A673 (cell line): ENCODE results near the gene TRAF5. TPM values are rescaled to one million over a fixed set of nuclear protein-coding genes. Genes with fewer than 3 reads are reported as not detected.

Experiments
- BruUV-seq: library from RNA; stranded (reverse); fragments of 400-500 nt; replicated peaks from 2 replicates; lab custom pipeline; 2021; lab: Mats Ljungman, UMichigan
- CTCF ChIA-PET: fragments of 300-600 bp; sonication (Branson Sonifier 250); formaldehyde crosslinking; loops from one replicate; lab custom pipeline; 2022; ENCODE audit warnings: antibody characterized with exemption; lab: Charles Lee
- POLR2A ChIA-PET: fragments of 300-600 bp; sonication (Branson Sonifier 250); formaldehyde crosslinking; loops from one replicate; lab custom pipeline; 2022; ENCODE audit warnings: antibody characterized with exemption; ENCODE audit not compliant: low non-redundant PET; lab: Charles Lee
- DNase-seq: peaks from one replicate; pipeline ENCODE4 v3.0.0-alpha.2; 2015; ENCODE audit warnings: low spot score
- H3K27ac ChIP-seq: fragments of 200-600 bp; sonication (generic); 2 replicates; pipeline ENCODE4 v1.5.1; 2016; ENCODE audit warnings: mixed run types, low read depth, mild to moderate bottlenecking, mixed read lengths, antibody characterized with exemption, low read length; ENCODE audit not compliant: poor library complexity, severe bottlenecking
- H3K27me3 ChIP-seq: fragments of 200-600 bp; sonication (generic); replicated peaks from 2 replicates; pipeline ENCODE4 v1.6.1; 2017; ENCODE audit warnings: mixed run types, low read depth, mild to moderate bottlenecking, mixed read lengths, antibody characterized with exemption, low read length; ENCODE audit not compliant: insufficient read depth, poor library complexity
- H3K36me3 ChIP-seq: fragments of 200-600 bp; sonication (generic); 2 replicates; pipeline ENCODE4 v1.6.1; 2016; ENCODE audit warnings: mixed run types, mild to moderate bottlenecking, mixed read lengths, antibody characterized with exemption, low read length; ENCODE audit not compliant: insufficient read depth, poor library complexity, severe bottlenecking
- H3K4me1 ChIP-seq: fragments of 200-600 bp; sonication (generic); 2 replicates; pipeline ENCODE4 v1.6.1; 2017; ENCODE audit warnings: mixed run types, mild to moderate bottlenecking, mixed read lengths, antibody characterized with exemption, low read length; ENCODE audit not compliant: insufficient read depth, poor library complexity, severe bottlenecking
- H3K4me3 ChIP-seq: fragments of 200-600 bp; sonication (generic); 2 replicates; pipeline ENCODE4 v1.5.1; 2016; ENCODE audit warnings: low read depth, mixed run types, mild to moderate bottlenecking, mixed read lengths, low read length; ENCODE audit not compliant: poor library complexity, severe bottlenecking
- H3K9me3 ChIP-seq: fragments of 200-600 bp; sonication (generic); 2 replicates; pipeline ENCODE4 v1.6.1; 2016; ENCODE audit warnings: mixed run types, low read depth, mild to moderate bottlenecking, mixed read lengths, antibody characterized with exemption, low read length; ENCODE audit not compliant: poor library complexity, severe bottlenecking
- CTCF ChIP-seq: fragments of 300-800, 200-600 bp; sonication (generic); conservative IDR thresholded peaks from 2 replicates; pipeline ENCODE4 v1.5.1; 2017; ENCODE audit warnings: low read depth, mild to moderate bottlenecking, antibody characterized with exemption, low read length, moderate library complexity, mixed read lengths
- EZH2 ChIP-seq: fragments of 200-600 bp; sonication (generic); IDR thresholded peaks from 2 replicates; pipeline ENCODE4 v1.6.1; 2017; ENCODE audit warnings: borderline replicate concordance, low read depth, mild to moderate bottlenecking, mixed read lengths, antibody characterized with exemption, low read length; ENCODE audit not compliant: poor library complexity, severe bottlenecking
- intact Hi-C: fragments of 100-400 bp; cut with micrococcal nuclease; formaldehyde crosslinking; loops from one replicate; pipeline ENCODE4 v1.10.0; 2022; ENCODE audit not compliant: unreplicated experiment
- total RNA-seq: library from RNA; stranded (reverse); gene quantifications from 2 replicates; pipeline ENCODE4 v1.2.3, GENCODE V29; 2021

Gene TRAF5
- total RNA-seq, 1 experiment from 2014 or later, result 7.1 TPM

- H3K36me3 ChIP-seq, result no peaks in the 10 kb centered on the region
- H3K9me3 ChIP-seq, result no peaks in the 10 kb centered on the region
- H3K4me3 ChIP-seq, result no peak overlapping the region
- no peak overlapping the region for H3K27ac ChIP-seq
- intact Hi-C loops, result loop anchor here (1.0 to 2.0 kb wide), 3 partner anchors 153 to 331 kb away; no protein-coding TSS in a partner anchor
- POLR2A ChIA-PET, result no interaction called here
- peak; percentile 83 for DNase-seq
- CTCF ChIA-PET, result interaction anchor here (0.5 to 1.2 kb wide), 5 partner anchors 15 to 330 kb away, joined by 3 to 11 read pairs (median 4); no protein-coding TSS in a partner anchor
- H3K27me3 ChIP-seq, result no peaks in the 10 kb centered on the region
- H3K4me1 ChIP-seq, result no peaks in the 10 kb centered on the region
- no TSS peak for BruUV-seq
- TF ChIP-seq CTCF (peak; percentile 88), EZH2 (no peak)
These were observed 3.2 kb upstream of the TRAF5 start for GRCh38 chr1:211323156-211324063.

GRCh38 chr1:211324992-211325775, 1.4 kb upstream of the TRAF5 start:
- Histone ChIP-seq H3K4me1 (no peaks in the 10 kb centered on the region), H3K4me3 (no peak overlapping the region), H3K27me3 (no peaks in the 10 kb centered on the region), H3K27ac (no peak overlapping the region), H3K36me3 (no peaks in the 10 kb centered on the region), H3K9me3 (no peaks in the 10 kb centered on the region)
- no peak for DNase-seq
- TF ChIP-seq CTCF (no peak), EZH2 (no peak)
- intact Hi-C loops, result no loop called here
- POLR2A ChIA-PET, result no interaction called here
- BruUV-seq, result no TSS peak
- CTCF ChIA-PET, result interaction anchor here (0.7 kb wide), 1 partner anchor 812 kb away, joined by 4 read pairs; no protein-coding TSS in a partner anchor

GRCh38 chr1:211326140-211326527, 499 bp upstream of the TRAF5 start:
- intact Hi-C loops, result no loop called here
- ChIA-PET CTCF (interaction anchor here (0.7 kb wide), 1 partner anchor 813 kb away, joined by 4 read pairs; no protein-coding TSS in a partner anchor), POLR2A (no interaction called here)
- no peaks in the 10 kb centered on the region for H3K36me3 ChIP-seq
- no peaks in the 10 kb centered on the region for H3K9me3 ChIP-seq
- TF ChIP-seq EZH2 (no peak), CTCF (no peak)
- no peaks in the 10 kb centered on the region for H3K4me1 ChIP-seq
- no peaks in the 10 kb centered on the region for H3K27me3 ChIP-seq
- H3K27ac ChIP-seq, result no peak overlapping the region
- DNase-seq, result no peak
- peak overlapping the region; percentile 72 for H3K4me3 ChIP-seq
- BruUV-seq, result no TSS peak
